ENCODE data around the gene TMEM52. TPM values are rescaled to one million over a fixed set of nuclear protein-coding genes. Genes with fewer than 3 reads are reported as not detected.

TMEM52 gene
- total RNA-seq, 2 donors from 2014 or later: 3.5 to 9.8 TPM

GRCh38 chr1:1921901-1922701 is 3.0 kb upstream of the TMEM52 start:
- Histone ChIP-seq H3K27me3 (no peaks in the 10 kb centered on the region), H3K9me3 (no peaks in the 10 kb centered on the region), H3K4me3 (no peak overlapping the region), H3K9ac (ENCODE audit: low read depth in 2 of 2, low read length in 2 of 2) (no peak overlapping the region), H3K4me1 (peaks cover 15% of the 10 kb centered on the region), H3K27ac (no peak overlapping the region), H3K36me3 (no peaks in the 10 kb centered on the region)
- TF ChIP-seq, protein P1, sequence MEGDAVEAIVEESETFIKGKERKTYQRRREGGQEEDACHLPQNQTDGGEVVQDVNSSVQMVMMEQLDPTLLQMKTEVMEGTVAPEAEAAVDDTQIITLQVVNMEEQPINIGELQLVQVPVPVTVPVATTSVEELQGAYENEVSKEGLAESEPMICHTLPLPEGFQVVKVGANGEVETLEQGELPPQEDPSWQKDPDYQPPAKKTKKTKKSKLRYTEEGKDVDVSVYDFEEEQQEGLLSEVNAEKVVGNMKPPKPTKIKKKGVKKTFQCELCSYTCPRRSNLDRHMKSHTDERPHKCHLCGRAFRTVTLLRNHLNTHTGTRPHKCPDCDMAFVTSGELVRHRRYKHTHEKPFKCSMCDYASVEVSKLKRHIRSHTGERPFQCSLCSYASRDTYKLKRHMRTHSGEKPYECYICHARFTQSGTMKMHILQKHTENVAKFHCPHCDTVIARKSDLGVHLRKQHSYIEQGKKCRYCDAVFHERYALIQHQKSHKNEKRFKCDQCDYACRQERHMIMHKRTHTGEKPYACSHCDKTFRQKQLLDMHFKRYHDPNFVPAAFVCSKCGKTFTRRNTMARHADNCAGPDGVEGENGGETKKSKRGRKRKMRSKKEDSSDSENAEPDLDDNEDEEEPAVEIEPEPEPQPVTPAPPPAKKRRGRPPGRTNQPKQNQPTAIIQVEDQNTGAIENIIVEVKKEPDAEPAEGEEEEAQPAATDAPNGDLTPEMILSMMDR (IDR thresholded peaks at IDR 0.05): no peak
- DNase-seq: no peak
- intact Hi-C loops (cut with DNase I): no loop called here

DNA sequence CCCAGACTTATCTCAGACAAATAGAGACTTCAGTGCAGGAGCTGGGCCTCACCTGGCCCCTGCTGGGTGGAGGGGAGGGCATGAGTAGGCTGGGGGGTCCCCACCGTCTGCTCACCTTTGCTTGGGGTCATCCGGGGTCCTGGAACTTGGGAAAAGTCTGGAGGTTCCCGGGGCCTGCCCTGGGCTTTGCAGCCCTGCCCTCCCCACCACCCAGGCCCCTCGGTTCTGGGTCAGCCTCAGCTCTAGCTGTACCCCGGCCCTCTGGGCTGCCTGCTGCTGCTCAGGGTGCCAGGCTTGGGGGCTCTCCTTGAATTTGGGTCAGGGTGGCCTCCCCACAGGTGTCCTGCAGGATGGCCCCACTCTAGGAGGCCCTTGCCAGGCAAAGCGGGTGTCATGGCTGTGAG is 2.4 kb upstream of the TMEM52 start:
- DNase-seq: no peak
- Histone ChIP-seq H3K9me3 (no peaks in the 10 kb centered on the region), H3K9ac (ENCODE audit: low read depth in 2 of 2, low read length in 2 of 2) (no peak overlapping the region), H3K27me3 (no peaks in the 10 kb centered on the region), H3K27ac (no peak overlapping the region), H3K4me1 (peaks cover 15% of the 10 kb centered on the region), H3K4me3 (no peak overlapping the region), H3K36me3 (no peaks in the 10 kb centered on the region)
- intact Hi-C loops (cut with DNase I): no loop called here
- TF ChIP-seq, protein P1 (IDR thresholded peaks at IDR 0.05): no peak

DNA sequence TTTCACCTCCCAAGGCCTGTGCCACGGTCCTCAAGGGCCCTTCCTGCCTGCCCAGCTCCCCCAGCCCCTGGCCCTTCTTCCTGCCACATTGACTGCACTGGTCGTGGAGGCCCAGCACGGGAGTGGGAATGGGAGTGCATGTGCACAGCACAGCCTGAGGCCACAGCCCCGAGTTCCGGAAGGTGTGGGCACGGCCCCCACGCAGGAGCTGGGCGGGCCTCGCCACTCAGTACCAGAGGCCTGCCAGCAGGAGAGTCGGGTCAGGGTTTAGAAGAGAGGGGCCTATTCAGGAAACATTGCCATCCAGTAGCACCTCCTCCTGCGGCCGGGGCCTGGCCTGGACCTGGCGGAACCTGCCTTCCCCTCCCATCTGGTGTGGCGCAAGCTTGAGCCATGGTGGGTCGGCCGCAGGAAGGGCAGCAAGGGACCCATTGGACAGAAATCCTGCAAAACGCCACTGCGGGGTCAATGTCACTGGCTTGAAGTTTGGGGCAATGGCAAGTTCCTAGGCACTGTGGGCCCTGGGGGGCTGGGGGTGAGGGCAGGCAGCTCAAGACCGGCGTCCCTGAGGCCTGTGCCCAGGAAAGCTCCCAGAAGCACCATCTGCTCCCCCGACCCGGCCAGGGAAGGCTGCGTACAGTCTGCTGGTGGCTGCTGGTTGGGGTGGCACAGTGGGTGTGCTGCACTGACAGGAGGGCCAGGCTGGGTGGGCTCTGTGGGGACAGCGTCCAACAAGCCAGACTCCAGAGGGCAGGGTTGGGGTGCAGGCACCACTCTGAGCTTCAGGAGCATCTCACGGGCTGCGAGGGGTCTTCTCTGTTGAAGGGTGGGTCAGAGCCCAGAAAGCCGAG is 1.8 kb upstream of the TMEM52 start:
- DNase-seq: no peak
- TF ChIP-seq, protein P1 (IDR thresholded peaks at IDR 0.05): no peak
- no peak overlapping the region for H3K27ac ChIP-seq

GRCh38 chr1:1920057-1920607 is 1.1 kb upstream of the TMEM52 start:
- TF ChIP-seq, protein P1 (IDR thresholded peaks at IDR 0.05): no peak
- Histone ChIP-seq H3K4me3 (no peak overlapping the region), H3K27me3 (no peaks in the 10 kb centered on the region), H3K9ac (ENCODE audit: low read depth in 2 of 2, low read length in 2 of 2) (no peak overlapping the region), H3K4me1 (peaks cover 15% of the 10 kb centered on the region), H3K36me3 (no peaks in the 10 kb centered on the region), H3K9me3 (no peaks in the 10 kb centered on the region), H3K27ac (peak overlapping the region; percentile 35)
- intact Hi-C loops (cut with DNase I): no loop called here
- no peak for DNase-seq

More for the DNA sequence above, 1.8 kb upstream of the TMEM52 start:
- Histone ChIP-seq H3K9me3 (no peaks in the 10 kb centered on the region), H3K9ac (ENCODE audit: low read depth in 2 of 2, low read length in 2 of 2) (no peak overlapping the region), H3K27me3 (no peaks in the 10 kb centered on the region), H3K36me3 (no peaks in the 10 kb centered on the region), H3K4me3 (no peak overlapping the region), H3K4me1 (peaks cover 15% of the 10 kb centered on the region)
- intact Hi-C loops (cut with DNase I): no loop called here

DNA sequence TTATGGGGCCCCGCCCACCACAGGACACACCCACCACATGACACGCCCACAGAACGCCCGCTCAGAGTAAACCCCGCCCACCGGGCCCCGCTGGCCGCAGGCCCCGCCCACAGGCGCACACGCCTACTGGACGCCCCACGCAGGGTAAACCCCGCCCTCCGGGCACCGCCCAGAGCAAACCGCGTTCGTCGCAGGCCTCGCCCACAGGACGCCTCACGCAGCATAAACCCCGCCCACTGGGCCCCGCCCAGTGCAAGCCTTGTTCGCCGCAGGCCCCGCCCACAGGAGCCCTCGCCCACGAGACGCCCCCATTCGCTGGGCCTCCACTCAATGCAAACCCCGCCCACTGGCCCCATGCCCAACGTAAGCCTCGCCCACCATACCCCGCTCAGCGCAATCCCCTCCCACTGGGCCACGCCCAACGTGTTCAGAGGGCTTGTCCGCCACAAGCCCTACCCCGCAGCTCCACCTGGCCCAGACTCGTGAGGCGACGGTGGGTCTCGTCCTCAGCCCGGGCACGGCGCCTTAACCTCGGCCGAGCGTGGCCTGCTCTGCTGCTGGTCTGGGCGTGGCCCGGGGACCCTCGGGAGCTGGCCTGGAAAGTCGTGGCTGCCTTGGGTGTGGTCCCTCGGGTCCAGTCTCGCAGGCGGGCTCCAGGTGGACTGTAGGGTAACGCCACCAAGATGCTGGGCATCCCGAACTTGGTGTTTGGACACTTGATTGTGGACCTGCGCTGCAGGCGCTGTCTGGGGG is 401 bp upstream of the TMEM52 start:
- H3K9me3 ChIP-seq: no peaks in the 10 kb centered on the region
- intact Hi-C loops (cut with DNase I): no loop called here
- peak overlapping the region; percentile 58 for H3K4me3 ChIP-seq
- no peaks in the 10 kb centered on the region for H3K36me3 ChIP-seq
- peak; percentile 100 for DNase-seq
- H3K4me1 ChIP-seq: peaks cover 15% of the 10 kb centered on the region
- peak overlapping the region in 1 of 2 donors; percentile 52 for H3K9ac ChIP-seq (ENCODE audit: low read depth in 2 of 2, low read length in 2 of 2)
- TF ChIP-seq, protein P1 (IDR thresholded peaks at IDR 0.05): no peak
- no peaks in the 10 kb centered on the region for H3K27me3 ChIP-seq
- H3K27ac ChIP-seq: peak overlapping the region; percentile 35

All from colonic mucosa (tissue), 4 donors.